ENCODE data around the gene ZGPAT. TPM values are rescaled to one million over a fixed set of nuclear protein-coding genes. Genes with fewer than 3 reads are reported as not detected.

The ZGPAT gene
- total and polyA plus RNA-seq, 2 of the 4 experiments (the other 2 are of a cell fraction): 13.4 to 20.2 TPM

DNA sequence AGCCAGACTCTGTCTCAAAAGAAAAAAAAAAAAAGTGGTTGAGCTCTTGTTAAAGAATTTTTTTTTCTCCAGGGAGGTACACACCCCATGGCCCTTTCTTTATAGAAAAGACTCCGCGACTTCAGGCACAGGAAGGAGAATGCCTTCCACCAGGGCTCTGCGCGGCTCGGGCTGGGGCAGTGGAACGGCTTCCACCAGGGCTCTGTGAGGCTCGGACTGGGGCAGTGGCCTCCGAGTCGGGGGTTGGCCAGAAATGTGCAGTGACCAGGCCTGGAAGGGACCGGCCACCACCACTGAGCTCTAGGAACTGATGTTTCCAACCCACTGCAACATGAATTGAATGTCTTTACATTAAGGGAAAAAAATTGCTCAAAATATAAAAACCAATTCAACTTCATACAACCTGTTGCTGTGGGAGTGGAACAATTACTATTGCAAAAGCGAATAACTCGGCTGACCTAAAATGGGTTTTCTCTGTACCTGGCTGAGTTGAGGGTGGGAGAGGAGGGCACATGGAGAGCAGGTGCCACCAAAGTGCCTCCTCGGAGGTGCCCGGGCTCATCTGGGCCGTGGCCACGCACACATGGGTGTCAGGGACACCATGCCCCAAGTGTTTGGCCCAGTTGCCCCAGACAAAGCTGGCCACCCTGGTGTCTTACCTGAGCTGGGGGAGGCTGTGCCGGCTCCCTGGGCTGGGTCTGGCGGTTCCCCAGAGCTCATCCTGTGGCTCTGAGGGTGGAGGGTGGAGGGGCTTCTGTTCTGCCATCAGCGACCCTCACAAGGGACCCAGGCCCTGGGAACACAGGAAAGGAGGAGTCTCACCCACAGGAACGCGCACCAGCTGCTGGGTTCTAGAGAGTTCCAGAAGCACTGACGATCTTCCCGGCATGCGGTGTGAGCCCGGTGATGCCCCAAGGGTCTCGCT, 61.0 kb downstream of the ZGPAT start:
- no peak overlapping the region for H4K8ac ChIP-seq (ENCODE audit: low read depth in 2 of 2, low read length in 2 of 2)
- H3K27ac ChIP-seq (ENCODE audit: insufficient read depth, low read length): no peak overlapping the region
- H3K79me1 ChIP-seq (ENCODE audit: low read depth in 1 of 2, low read length in 2 of 2): peaks cover 5 to 31% of the 10 kb centered on the region in 2 experiments; a peak in 3 of 4 replicates
- POLR2A ChIA-PET (ENCODE audit: unreplicated experiment): no interaction called here
- TF ChIP-seq SMC3 (IDR thresholded peaks at IDR 0.05; ENCODE audit: low read depth, low read length) (no peak), RFX5 (IDR thresholded peaks at IDR 0.05; ENCODE audit: low read depth, low read length) (no peak), MXI1 (IDR thresholded peaks at IDR 0.05; ENCODE audit: borderline replicate concordance, low read depth, low read length) (no peak), RCOR1 (IDR thresholded peaks at IDR 0.05; ENCODE audit: insufficient replicate concordance, low read length) (no peak), CHD1 (IDR thresholded peaks at IDR 0.05; ENCODE audit: low read depth, low read length) (no peak)
- TF ChIP-seq, protein P1, sequence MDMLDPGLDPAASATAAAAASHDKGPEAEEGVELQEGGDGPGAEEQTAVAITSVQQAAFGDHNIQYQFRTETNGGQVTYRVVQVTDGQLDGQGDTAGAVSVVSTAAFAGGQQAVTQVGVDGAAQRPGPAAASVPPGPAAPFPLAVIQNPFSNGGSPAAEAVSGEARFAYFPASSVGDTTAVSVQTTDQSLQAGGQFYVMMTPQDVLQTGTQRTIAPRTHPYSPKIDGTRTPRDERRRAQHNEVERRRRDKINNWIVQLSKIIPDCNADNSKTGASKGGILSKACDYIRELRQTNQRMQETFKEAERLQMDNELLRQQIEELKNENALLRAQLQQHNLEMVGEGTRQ (IDR thresholded peaks at IDR 0.05; ENCODE audit: low read depth, low read length): no peak
- TF ChIP-seq, protein P2, sequence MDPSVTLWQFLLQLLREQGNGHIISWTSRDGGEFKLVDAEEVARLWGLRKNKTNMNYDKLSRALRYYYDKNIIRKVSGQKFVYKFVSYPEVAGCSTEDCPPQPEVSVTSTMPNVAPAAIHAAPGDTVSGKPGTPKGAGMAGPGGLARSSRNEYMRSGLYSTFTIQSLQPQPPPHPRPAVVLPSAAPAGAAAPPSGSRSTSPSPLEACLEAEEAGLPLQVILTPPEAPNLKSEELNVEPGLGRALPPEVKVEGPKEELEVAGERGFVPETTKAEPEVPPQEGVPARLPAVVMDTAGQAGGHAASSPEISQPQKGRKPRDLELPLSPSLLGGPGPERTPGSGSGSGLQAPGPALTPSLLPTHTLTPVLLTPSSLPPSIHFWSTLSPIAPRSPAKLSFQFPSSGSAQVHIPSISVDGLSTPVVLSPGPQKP (IDR thresholded peaks at IDR 0.05; ENCODE audit: borderline replicate concordance, low read depth, low read length): no peak
- TF ChIP-seq, protein P3, sequence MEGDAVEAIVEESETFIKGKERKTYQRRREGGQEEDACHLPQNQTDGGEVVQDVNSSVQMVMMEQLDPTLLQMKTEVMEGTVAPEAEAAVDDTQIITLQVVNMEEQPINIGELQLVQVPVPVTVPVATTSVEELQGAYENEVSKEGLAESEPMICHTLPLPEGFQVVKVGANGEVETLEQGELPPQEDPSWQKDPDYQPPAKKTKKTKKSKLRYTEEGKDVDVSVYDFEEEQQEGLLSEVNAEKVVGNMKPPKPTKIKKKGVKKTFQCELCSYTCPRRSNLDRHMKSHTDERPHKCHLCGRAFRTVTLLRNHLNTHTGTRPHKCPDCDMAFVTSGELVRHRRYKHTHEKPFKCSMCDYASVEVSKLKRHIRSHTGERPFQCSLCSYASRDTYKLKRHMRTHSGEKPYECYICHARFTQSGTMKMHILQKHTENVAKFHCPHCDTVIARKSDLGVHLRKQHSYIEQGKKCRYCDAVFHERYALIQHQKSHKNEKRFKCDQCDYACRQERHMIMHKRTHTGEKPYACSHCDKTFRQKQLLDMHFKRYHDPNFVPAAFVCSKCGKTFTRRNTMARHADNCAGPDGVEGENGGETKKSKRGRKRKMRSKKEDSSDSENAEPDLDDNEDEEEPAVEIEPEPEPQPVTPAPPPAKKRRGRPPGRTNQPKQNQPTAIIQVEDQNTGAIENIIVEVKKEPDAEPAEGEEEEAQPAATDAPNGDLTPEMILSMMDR (conservative IDR thresholded peaks at IDR 0.05; ENCODE audit: low read depth, low read length): no peak
- H3K4me2 ChIP-seq (ENCODE audit: low read depth, low read length): no peak overlapping the region
- no peak for DNase-seq
- H4K20me1 ChIP-seq (ENCODE audit: insufficient read depth, low read length): no peaks in the 10 kb centered on the region; the same call in 1 of the 2 replicates
- H3K14ac ChIP-seq (replicated peaks; ENCODE audit: low read depth, low read length): no peak overlapping the region
- in situ Hi-C loops (cut with MboI; ENCODE audit: low sequenced_read_pairs): no loop called here
- intact Hi-C loops (cut with micrococcal nuclease): no loop called here
- CTCF ChIA-PET: no interaction called here
- no peaks in the 10 kb centered on the region for H3K27me3 ChIP-seq (ENCODE audit: control insufficient read depth, insufficient read depth, low read length)
- dilution Hi-C loops (cut with HindIII; ENCODE audit: low sequenced_read_pairs, unreplicated experiment): no loop called here
- H3K4ac ChIP-seq (ENCODE audit: low read depth, low read length): no peak overlapping the region
- no peak overlapping the region for H2AK9ac ChIP-seq (replicated peaks; ENCODE audit: low read depth, low read length, poor library complexity)
- H2BK120ac ChIP-seq (ENCODE audit: low read depth, low read length): no peak overlapping the region
- WGBS, 2 experiments (ENCODE audit: extremely low coverage in 2 of 2, insufficient read length in 1 of 2): 98% methylated on average over 8 of the region's 26 CpGs; no CpG with 5 or more reads in 1 of the 2 experiments
- H3K23ac ChIP-seq (ENCODE audit: low read depth, low read length): no peak overlapping the region
- ATAC-seq (ENCODE audit: low read depth): no peak
- H3K9me1 ChIP-seq (ENCODE audit: insufficient read depth, low read length): peaks cover 3% of the 10 kb centered on the region; the same call in 1 of the 2 replicates
- H2BK20ac ChIP-seq (ENCODE audit: low read depth, low read length): no peak overlapping the region
- BruUV-seq (replicated peaks): no TSS peak
- no peak overlapping the region for H3K18ac ChIP-seq (ENCODE audit: low read depth, low read length)
- H3K9me3 ChIP-seq (ENCODE audit: control insufficient read depth, insufficient read depth, low read length): no peaks in the 10 kb centered on the region
- no peak overlapping the region for H4K91ac ChIP-seq (ENCODE audit: insufficient read depth, low read depth, low read length)
- no peak overlapping the region for H2BK5ac ChIP-seq (ENCODE audit: low read depth, low read length, poor library complexity, severe bottlenecking)
- H2AK5ac ChIP-seq (ENCODE audit: low read depth, low read length): no peak overlapping the region
- no peak overlapping the region for H3K4me3 ChIP-seq (ENCODE audit: insufficient read depth, low read depth, low read length)
- H3K36me3 ChIP-seq (ENCODE audit: control insufficient read depth, insufficient read depth, low read length): peaks cover 29% of the 10 kb centered on the region; the same call in 1 of the 2 replicates
- H4K5ac ChIP-seq (ENCODE audit: low read depth, low read length): no peak overlapping the region
- H3K4me1 ChIP-seq (ENCODE audit: control insufficient read depth, insufficient read depth, low read length): peaks cover 3% of the 10 kb centered on the region; the same call in 1 of the 2 replicates
- H3K56ac ChIP-seq (ENCODE audit: extremely low read depth, insufficient read depth, low read length): no peak overlapping the region
- no peak overlapping the region for H3K9ac ChIP-seq (ENCODE audit: low read depth, low read length)
- H2AFZ ChIP-seq (replicated peaks; ENCODE audit: low read length, poor library complexity): no peak overlapping the region
- no peak overlapping the region for H2BK15ac ChIP-seq (ENCODE audit: low read depth, low read length)

All from IMR-90 (cell line).